Naive thymus-derived CD8-positive, alpha-beta T cell (primary cell): ENCODE results near the gene TIAM1. TPM values are rescaled to one million over a fixed set of nuclear protein-coding genes. Genes with fewer than 3 reads are reported as not detected.

Source experiments
- ATAC-seq, 2 donors: fragments of 150-1000 bp; cut with Tn5 transposase in 1 of 2; sonication (Bioruptor Pico), chemical (Tn5 transposase) in 1 of 2; 1 replicate in 1 of 2; 2 replicates in 1 of 2; pipeline ENCODE4 v1.10.0; 2021; ENCODE audit warnings: mild to moderate bottlenecking in 2 of 2, moderate library complexity in 2 of 2
- POLR2A ChIA-PET: fragments of 350-600 bp; sonication (Branson Sonifier 250); formaldehyde crosslinking; loops from one replicate; lab custom pipeline; 2021; ENCODE audit warnings: antibody characterized with exemption; lab: Charles Lee
- DNase-seq, 10 donors: peaks; one replicate each; pipeline versions ENCODE4 v3.0.0 to v3.0.0-alpha.2; 2020 to 2022
- H3K27ac Mint-ChIP-seq, 10 donors: one replicate each; pipeline ENCODE4 v1.8.0; 2020 to 2022; ENCODE audit warnings: mild to moderate bottlenecking in 10 of 10, mixed read lengths in 10 of 10, moderate library complexity in 4 of 10, inconsistent platforms in 1 of 10
- H3K27me3 Mint-ChIP-seq, 5 donors: one replicate each; pipeline ENCODE4 v1.8.0; 2021 to 2022; ENCODE audit warnings: mixed read lengths in 5 of 5
- H3K36me3 Mint-ChIP-seq, 3 donors: one replicate each; pipeline ENCODE4 v1.8.0; 2020 to 2022; ENCODE audit warnings: mixed read lengths in 3 of 3, mild to moderate bottlenecking in 2 of 3, inconsistent platforms in 1 of 3
- H3K4me1 Mint-ChIP-seq, 4 donors: one replicate each; pipeline ENCODE4 v1.8.0; 2021 to 2022; ENCODE audit warnings: mixed read lengths in 4 of 4
- H3K4me3 Mint-ChIP-seq, 10 donors: one replicate each; pipeline ENCODE4 v1.8.0; 2020 to 2022; ENCODE audit warnings: mild to moderate bottlenecking in 10 of 10, mixed read lengths in 10 of 10, moderate library complexity in 6 of 10, inconsistent platforms in 1 of 10
- H3K9me3 Mint-ChIP-seq, 9 donors: one replicate each; pipeline ENCODE4 v1.8.0; 2020 to 2022; ENCODE audit warnings: mixed read lengths in 9 of 9, mild to moderate bottlenecking in 3 of 9, inconsistent platforms in 1 of 9, moderate library complexity in 1 of 9
- polyA plus RNA-seq, 3 donors: library from polyadenylated mRNA; unstranded; fragments of 300-500 nt; fragmentation: Illumina TruSeq; gene quantifications; one replicate each; pipeline ENCODE4 v1.2.3, GENCODE V29; 2021
- total RNA-seq, 8 experiments: library from RNA in 2 of 8; stranded (reverse) in 2 of 8; gene quantifications; one replicate each; pipeline ENCODE4 v1.2.3 and lab custom pipeline; 2021 to 2026

Gene TIAM1
- total and polyA plus RNA-seq, 5 experiments from 2014 or later = 2.7 to 9.8 (median 4.0) TPM

DNA sequence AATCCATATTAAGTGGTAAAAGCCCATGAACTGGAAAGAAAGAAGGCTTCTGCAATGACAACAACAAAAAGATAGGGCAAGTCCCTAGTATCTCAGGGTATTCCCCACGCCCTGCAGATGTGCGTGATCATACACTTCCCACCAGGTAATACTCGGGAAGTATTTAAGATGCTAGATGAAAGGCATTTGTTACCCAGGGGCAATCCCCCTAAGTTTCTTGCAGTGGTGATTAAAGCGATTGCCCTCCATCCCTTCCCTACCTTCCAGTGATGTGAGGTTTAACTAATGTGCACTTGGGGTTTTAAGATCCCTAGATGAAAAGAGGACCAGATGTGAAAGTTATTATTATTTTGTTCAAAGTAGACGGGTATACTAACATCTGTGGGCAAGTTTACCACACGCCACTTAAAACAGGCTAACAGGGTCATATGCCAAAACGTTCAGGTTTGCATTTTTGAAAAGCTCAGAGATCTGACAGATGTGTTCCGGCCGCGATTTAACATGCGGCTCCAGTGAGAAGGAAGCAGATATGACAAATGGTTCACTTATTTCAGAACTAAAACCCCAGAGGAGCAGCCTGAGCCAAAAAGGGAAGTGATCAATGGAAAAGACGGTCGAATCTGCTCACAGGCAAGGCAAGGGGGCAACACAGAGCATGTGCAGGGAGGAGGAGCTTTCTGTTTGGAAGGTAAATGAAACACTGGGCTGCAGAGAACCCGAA lies 17.4 kb downstream of the TIAM1 start:
- peak in 8 of 10 donors; percentile 29 to 73 (median 44) for DNase-seq
- ATAC-seq = peak; percentile 83 to 87
- peak overlapping the region; percentile 75 to 90 (median 84) for H3K4me3 Mint-ChIP-seq
- H3K27me3 Mint-ChIP-seq = no peaks in the 10 kb centered on the region
- H3K4me1 Mint-ChIP-seq = peaks cover 11 to 28% (median 22%) of the 10 kb centered on the region in 4 donors
- POLR2A ChIA-PET = interaction anchor here (0.6 to 0.8 kb wide), 2 partner anchors 232 to 273 kb away, joined by 4 to 5 read pairs; no protein-coding TSS in a partner anchor
- peaks cover 0 to 4% (median 0%) of the 10 kb centered on the region in 3 donors for H3K36me3 Mint-ChIP-seq
- H3K9me3 Mint-ChIP-seq = peaks cover 0 to 2% (median 0%) of the 10 kb centered on the region in 9 donors
- peak overlapping the region; percentile 35 to 91 (median 78) for H3K27ac Mint-ChIP-seq

DNA sequence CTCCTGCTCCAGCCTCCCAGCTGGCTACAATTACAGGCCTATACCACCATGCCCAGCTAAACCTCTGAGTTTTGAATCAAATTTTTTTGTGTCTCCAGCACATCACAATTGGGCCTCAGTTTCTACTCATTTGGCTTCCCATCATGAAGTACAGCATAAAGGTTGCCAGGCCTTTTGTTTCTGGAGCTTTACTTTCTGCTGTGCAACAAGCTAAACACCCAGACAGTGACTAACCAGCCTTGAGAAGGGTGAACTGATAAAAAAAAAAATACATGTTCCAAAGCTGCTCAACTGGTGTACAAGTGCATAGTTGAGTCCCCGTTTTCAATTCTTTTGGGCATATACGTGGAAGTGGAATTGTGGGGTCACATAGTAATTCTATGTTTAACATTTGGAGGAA lies 25.1 kb downstream of the TIAM1 start:
- H3K27me3 Mint-ChIP-seq = no peaks in the 10 kb centered on the region
- peaks cover 0 to 6% (median 0%) of the 10 kb centered on the region in 4 donors for H3K4me1 Mint-ChIP-seq
- H3K36me3 Mint-ChIP-seq = no peaks in the 10 kb centered on the region
- no peak overlapping the region for H3K4me3 Mint-ChIP-seq
- ATAC-seq = no peak
- no peak for DNase-seq
- no peaks in the 10 kb centered on the region for H3K9me3 Mint-ChIP-seq
- no peak overlapping the region for H3K27ac Mint-ChIP-seq
- POLR2A ChIA-PET = no interaction called here

DNA sequence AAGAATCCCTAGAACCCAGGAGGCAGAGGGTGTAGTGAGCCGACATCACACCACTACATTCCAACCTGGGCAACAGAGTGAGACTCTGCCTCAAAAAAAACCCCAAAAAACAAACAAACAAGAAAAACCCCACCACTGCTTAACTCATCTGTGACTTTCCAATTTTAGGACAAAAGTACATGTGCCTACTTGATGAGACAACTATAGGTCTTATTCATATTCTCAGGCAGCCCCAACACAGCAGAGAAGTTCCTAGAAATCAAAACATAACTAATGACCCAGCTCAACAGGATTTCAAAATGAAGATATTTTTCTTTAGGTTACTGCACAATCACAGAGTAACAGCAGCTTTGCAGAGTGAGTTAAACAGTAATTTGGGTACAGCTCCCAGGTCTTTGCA lies 26.4 kb downstream of the TIAM1 start:
- Mint-ChIP-seq H3K9me3 (no peaks in the 10 kb centered on the region), H3K4me3 (no peak overlapping the region), H3K36me3 (no peaks in the 10 kb centered on the region), H3K27me3 (no peaks in the 10 kb centered on the region), H3K27ac (peak overlapping the region in 2 of 10 donors; percentile 14 to 31), H3K4me1 (peaks cover 0 to 6% (median 0%) of the 10 kb centered on the region in 4 donors)
- POLR2A ChIA-PET = no interaction called here
- ATAC-seq = no peak
- no peak for DNase-seq

DNA sequence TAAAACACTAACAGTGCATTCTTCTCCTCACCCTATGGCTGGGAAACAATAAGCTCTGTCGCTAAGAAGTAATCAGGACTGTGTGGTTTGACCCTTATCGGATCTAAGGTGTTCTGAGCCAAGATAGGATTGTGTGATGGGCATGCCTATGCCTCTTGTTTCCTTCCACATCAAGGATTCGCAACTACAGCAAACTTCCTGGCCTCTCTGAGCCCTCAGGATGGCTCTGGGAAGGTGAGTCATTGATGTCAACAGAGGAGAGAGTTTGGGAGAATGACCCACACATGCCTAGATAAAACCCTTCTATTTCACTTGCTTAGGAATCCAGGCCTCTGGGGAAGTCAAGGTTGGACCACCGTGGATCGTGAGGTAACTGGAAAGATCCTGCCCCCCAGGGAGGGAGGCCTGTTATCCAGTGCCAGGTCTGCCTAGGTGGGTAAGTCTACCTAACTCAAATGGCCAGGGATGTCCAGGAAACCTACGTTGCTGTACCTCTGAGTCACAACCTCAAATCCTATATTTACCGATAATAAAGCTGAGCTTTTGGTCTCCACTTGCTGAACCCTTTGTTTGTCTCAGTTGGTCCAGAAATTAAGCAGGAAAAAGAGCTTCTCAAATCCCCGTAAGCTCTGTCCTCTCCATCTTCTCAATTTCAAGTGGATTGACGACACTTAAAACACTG lies 27.4 kb downstream of the TIAM1 start:
- POLR2A ChIA-PET = no interaction called here
- Mint-ChIP-seq H3K27ac (no peak overlapping the region), H3K27me3 (no peaks in the 10 kb centered on the region), H3K4me1 (peaks cover 0 to 6% (median 0%) of the 10 kb centered on the region in 4 donors), H3K36me3 (no peaks in the 10 kb centered on the region), H3K4me3 (no peak overlapping the region), H3K9me3 (no peaks in the 10 kb centered on the region)
- ATAC-seq (no peak), DNase-seq (no peak)

DNA sequence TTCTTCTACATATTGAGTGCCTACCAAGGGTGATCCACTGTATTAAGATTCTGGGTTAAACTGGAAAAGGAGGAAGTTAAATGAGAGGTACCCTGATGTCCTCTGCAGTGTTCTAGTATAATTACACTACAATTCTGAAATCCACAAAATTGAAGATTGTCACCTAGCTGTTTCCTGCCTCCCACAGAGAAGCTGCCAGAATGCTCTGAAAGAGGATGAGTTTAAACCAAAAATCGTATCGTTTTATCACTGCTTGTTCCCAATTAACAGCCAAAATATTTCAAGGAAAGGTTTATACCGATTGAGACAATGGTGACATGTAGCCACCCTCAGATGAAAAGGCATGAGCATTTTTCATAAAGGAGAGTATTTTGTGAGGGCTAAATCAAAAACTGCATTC lies 28.0 kb downstream of the TIAM1 start:
- DNase-seq = no peak
- ATAC-seq = no peak
- Mint-ChIP-seq H3K4me1 (peaks cover 0 to 6% (median 0%) of the 10 kb centered on the region in 4 donors), H3K27me3 (no peaks in the 10 kb centered on the region), H3K9me3 (no peaks in the 10 kb centered on the region), H3K27ac (no peak overlapping the region), H3K4me3 (no peak overlapping the region), H3K36me3 (no peaks in the 10 kb centered on the region)
- POLR2A ChIA-PET = no interaction called here

DNA sequence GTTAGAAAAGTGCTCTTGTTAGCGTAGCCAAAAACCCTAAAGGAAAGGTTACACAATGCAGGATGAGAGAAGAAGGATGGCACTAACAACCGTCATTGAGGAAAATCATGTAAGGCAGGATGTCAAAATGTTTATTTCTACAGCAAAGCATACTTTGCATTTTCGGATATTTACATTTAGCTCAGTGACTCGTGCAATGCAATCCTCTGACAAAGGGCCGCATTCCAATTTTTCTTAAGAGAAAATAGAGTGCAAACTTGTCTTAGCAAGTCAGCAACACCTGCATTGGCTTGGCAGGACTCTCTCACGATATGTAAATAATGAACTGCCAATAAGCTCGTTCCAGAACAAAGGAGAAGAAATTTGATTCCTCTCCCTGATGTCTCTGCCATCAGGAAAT lies 33.3 kb downstream of the TIAM1 start:
- no peak overlapping the region for H3K27ac Mint-ChIP-seq
- POLR2A ChIA-PET = no interaction called here
- DNase-seq (no peak), ATAC-seq (no peak)
- no peaks in the 10 kb centered on the region for H3K27me3 Mint-ChIP-seq
- H3K4me3 Mint-ChIP-seq = no peak overlapping the region
- H3K4me1 Mint-ChIP-seq = peaks cover 0 to 3% (median 0%) of the 10 kb centered on the region in 4 donors
- H3K36me3 Mint-ChIP-seq = no peaks in the 10 kb centered on the region
- H3K9me3 Mint-ChIP-seq = no peaks in the 10 kb centered on the region

DNA sequence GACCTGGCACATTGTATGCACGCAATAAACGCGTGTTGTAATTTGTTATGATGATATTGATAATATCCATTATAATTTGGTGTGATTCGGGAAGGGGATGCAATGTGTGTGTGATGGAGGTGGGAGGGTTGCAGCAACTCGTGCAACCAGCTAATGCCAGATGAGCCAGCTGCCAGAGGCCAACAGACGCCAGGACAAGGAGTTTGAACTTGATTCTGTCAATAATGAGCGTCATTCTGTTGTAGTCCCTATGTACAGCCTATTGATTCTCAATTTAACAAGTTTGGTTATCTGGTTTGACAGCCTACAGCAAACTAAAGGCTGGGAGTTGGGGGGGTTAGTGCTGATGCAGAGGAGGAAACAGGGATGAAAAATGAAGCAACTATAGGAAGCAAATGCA lies 35.5 kb downstream of the TIAM1 start:
- H3K27ac Mint-ChIP-seq = peak overlapping the region in 1 of 10 donors; percentile 11
- no peak for ATAC-seq
- H3K9me3 Mint-ChIP-seq = no peaks in the 10 kb centered on the region
- POLR2A ChIA-PET = no interaction called here
- peaks cover 0 to 3% (median 0%) of the 10 kb centered on the region in 4 donors for H3K4me1 Mint-ChIP-seq
- no peak for DNase-seq
- H3K36me3 Mint-ChIP-seq = no peaks in the 10 kb centered on the region
- no peak overlapping the region for H3K4me3 Mint-ChIP-seq
- no peaks in the 10 kb centered on the region for H3K27me3 Mint-ChIP-seq

DNA sequence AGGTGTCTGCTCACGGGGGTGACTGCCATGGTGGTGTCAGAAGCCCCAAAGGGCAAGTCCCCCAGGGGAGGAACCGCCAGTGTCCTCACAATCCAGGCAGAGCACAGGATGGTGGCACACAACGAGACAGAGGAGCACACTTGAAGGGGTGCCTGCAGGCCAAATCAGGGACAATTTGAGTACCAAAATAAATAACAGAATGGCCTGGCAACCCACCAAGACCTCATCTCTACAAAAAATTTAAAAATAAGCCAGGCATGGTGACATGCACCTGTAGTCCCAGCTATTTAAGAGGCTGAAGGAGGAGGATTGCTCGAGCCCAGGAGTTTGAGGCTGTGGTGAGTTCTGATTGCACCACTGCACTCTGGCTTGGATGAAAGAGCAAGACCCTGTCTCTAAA lies 38.2 kb downstream of the TIAM1 start:
- H3K9me3 Mint-ChIP-seq = no peaks in the 10 kb centered on the region
- no peaks in the 10 kb centered on the region for H3K27me3 Mint-ChIP-seq
- H3K4me1 Mint-ChIP-seq = peaks cover 0 to 3% (median 0%) of the 10 kb centered on the region in 4 donors
- H3K36me3 Mint-ChIP-seq = no peaks in the 10 kb centered on the region
- H3K27ac Mint-ChIP-seq = peak overlapping the region in 1 of 10 donors; percentile 37
- no peak overlapping the region for H3K4me3 Mint-ChIP-seq
- POLR2A ChIA-PET = no interaction called here
- ATAC-seq (no peak), DNase-seq (no peak)

DNA sequence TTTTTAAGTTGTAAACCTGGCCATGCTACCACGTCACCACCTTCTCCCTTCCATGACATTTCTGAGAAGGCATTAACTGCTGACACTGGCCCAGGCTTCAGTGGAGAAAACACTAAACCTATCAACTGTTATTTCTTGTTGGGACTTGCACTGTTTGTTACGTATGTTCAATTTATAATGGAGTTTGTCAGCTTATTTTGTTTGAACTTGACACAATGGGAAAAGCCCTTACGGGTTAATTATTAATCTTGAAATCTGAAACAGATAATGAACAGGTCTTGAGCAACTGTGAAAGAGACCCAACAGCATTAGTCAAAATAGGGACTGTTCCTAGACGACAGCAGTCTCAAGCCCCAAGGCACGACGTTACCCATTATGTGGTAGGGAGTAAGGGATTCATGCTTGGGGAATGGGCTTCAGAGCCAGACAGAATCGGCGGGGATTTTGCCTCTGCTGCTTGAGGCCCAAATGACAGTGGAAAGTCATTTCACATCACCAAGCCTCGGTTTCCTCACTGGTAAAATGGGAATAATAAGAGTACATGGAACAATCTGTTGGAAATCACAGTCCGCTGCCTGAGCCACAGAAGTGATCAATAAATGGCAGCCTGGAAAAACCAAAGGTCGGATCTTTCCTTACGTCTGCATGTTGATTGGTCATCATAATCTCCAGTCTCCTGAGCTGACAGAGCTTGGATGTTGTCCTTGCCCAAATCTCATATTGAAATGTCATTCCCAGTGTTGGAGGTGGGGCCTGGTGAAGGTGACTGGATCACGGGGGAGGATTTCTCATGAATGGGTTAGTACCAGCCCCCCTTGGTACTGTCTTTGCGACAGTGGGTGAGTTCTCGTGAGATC lies 44.5 kb downstream of the TIAM1 start:
- Mint-ChIP-seq H3K9me3 (no peaks in the 10 kb centered on the region), H3K27me3 (no peaks in the 10 kb centered on the region), H3K36me3 (no peaks in the 10 kb centered on the region), H3K4me3 (no peak overlapping the region), H3K4me1 (no peaks in the 10 kb centered on the region), H3K27ac (no peak overlapping the region)
- DNase-seq (no peak), ATAC-seq (no peak)
- POLR2A ChIA-PET = no interaction called here

DNA sequence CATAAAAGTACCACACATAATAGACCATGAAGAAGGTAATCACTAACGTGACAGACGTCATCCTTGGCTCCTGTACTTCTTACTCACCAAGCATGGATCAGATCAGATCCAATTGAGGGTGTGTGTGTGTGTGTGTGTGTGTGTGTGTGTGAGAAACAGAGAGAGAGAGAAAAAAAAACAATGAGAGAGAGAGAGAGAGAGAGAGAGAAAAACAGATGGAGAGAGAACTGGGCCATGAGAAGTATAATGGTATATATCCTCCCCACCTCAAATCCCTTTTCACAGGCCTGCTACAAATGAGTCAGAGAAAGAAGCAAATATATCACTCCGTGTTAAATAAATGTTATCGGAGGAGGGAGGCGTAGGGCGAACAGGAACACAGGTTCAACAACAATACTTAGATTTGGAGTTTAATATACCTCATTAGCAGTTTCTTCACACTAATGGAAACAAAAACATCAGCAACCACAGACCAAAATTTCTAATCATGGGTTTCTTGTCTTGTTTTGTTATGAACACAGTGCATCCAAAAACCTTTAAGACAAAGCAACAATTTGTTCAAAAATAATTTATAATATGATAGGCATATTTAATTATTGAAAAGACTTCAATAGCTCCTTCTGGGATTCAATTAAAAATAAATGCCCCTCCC lies 45.3 kb downstream of the TIAM1 start:
- POLR2A ChIA-PET = no interaction called here
- Mint-ChIP-seq H3K4me3 (no peak overlapping the region), H3K9me3 (no peaks in the 10 kb centered on the region), H3K27me3 (no peaks in the 10 kb centered on the region), H3K27ac (no peak overlapping the region), H3K36me3 (no peaks in the 10 kb centered on the region), H3K4me1 (peaks cover 0 to 4% (median 0%) of the 10 kb centered on the region in 4 donors)
- DNase-seq (no peak), ATAC-seq (no peak)

DNA sequence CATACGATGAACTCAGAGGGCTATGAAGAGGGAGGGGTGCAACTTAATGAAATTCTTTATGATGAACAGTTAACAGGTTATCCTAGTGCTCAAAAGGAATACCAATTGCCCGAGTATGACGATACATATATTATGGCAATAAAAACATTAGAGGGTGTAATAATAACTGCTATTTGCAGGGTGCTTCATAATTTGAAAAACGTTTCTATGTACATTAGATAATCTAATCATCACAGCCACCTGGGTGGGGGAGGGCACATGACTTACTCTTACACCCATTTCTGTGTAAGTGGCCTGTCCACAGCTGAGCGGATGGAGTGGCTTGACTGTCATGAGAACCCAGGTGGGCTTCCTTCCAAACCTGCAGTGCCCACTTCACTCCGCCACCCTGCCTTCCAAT lies 46.3 kb downstream of the TIAM1 start:
- no peaks in the 10 kb centered on the region for H3K27me3 Mint-ChIP-seq
- no peaks in the 10 kb centered on the region for H3K36me3 Mint-ChIP-seq
- no peak overlapping the region for H3K27ac Mint-ChIP-seq
- POLR2A ChIA-PET = no interaction called here
- peaks cover 0 to 4% (median 0%) of the 10 kb centered on the region in 4 donors for H3K4me1 Mint-ChIP-seq
- DNase-seq (no peak), ATAC-seq (no peak)
- H3K4me3 Mint-ChIP-seq = no peak overlapping the region
- no peaks in the 10 kb centered on the region for H3K9me3 Mint-ChIP-seq

DNA sequence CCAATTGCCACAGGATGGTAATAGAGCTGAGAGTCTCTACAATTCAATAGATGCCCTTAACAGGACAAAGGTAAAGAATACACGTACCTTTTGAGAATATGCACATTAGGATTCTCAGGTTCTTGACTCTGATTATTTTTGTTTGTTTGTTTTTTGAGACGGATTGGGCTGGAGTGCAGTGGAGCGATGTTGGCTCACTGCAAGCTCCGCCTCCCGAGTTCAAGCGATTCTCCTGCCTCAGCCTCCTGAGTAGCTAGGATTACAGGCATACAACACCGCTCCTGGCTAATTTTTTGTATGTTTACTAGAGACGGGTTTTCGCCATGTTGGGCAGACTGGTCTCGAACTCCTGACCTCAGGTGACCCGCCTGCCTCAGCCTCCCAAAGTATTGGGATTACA lies 48.4 kb downstream of the TIAM1 start:
- Mint-ChIP-seq H3K9me3 (no peaks in the 10 kb centered on the region), H3K27ac (no peak overlapping the region), H3K4me3 (no peak overlapping the region), H3K36me3 (peaks cover 0 to 3% (median 0%) of the 10 kb centered on the region in 3 donors), H3K4me1 (peaks cover 0 to 4% (median 2%) of the 10 kb centered on the region in 4 donors), H3K27me3 (no peaks in the 10 kb centered on the region)
- no peak for ATAC-seq
- no peak for DNase-seq
- POLR2A ChIA-PET = no interaction called here
